B cell (primary cell): ENCODE data around the gene TUBA8. TPM values are rescaled to one million over a fixed set of nuclear protein-coding genes. Genes with fewer than 3 reads are reported as not detected.

Experiments used
- ATAC-seq: fragments of 200-7000 bp; cut with Tn5 transposase; one replicate; pipeline ENCODE4 v1.10.0; 2021; ENCODE audit warnings: low read depth, mild to moderate bottlenecking, moderate number of reproducible peaks, moderate library complexity
- CTCF ChIA-PET: fragments of 350-600 bp; sonication (Branson Sonifier 250); formaldehyde crosslinking; loops from one replicate; lab custom pipeline; 2021; ENCODE audit warnings: antibody characterized with exemption, inconsistent platforms; lab: Charles Lee
- POLR2A ChIA-PET: fragments of 350-600 bp; sonication (Branson Sonifier 250); formaldehyde crosslinking; loops from one replicate; lab custom pipeline; 2021; ENCODE audit warnings: antibody characterized with exemption; lab: Charles Lee
- DNase-seq: peaks from one replicate; pipeline ENCODE4 v3.0.0; 2013
- H2AFZ ChIP-seq: 2 replicates; pipeline ENCODE4 v1.6.1; 2012; ENCODE audit warnings: mild to moderate bottlenecking, low read depth, low read length; ENCODE audit not compliant: insufficient read depth, poor library complexity, severe bottlenecking
- H3K27ac ChIP-seq, 2 donors: 1 replicate in 1 of 2; 2 replicates in 1 of 2; pipeline ENCODE4 v1.5.1; 2012 to 2013; ENCODE audit warnings: low read length in 2 of 2, mild to moderate bottlenecking in 2 of 2, moderate library complexity in 1 of 2
- H3K27me3 ChIP-seq, 4 experiments: fragments of 200-600 bp in 1 of 4; sonication (generic) in 1 of 4; replicated peaks in 1 of 4; 1 replicate in 2 of 4; 2 replicates in 2 of 4; pipeline versions ENCODE4 v1.6.1 to v1.7.0; 2013 to 2016; ENCODE audit warnings: low read length in 3 of 4, mild to moderate bottlenecking in 2 of 4, mixed read lengths in 1 of 4, moderate library complexity in 1 of 4; ENCODE audit not compliant: insufficient read depth in 4 of 4, control insufficient read depth in 3 of 4; ENCODE audit errors: control extremely low read depth in 1 of 4
- H3K36me3 ChIP-seq, 2 experiments: replicated peaks in 1 of 2; 1 replicate in 1 of 2; 2 replicates in 1 of 2; pipeline versions ENCODE4 v1.6.1 to v1.7.1; 2013; ENCODE audit warnings: low read length in 1 of 2; ENCODE audit not compliant: insufficient read depth in 2 of 2, control insufficient read depth in 1 of 2; ENCODE audit errors: control extremely low read depth in 1 of 2, extremely low read depth in 1 of 2
- H3K4me1 ChIP-seq, 2 donors: fragments of 200-600 bp in 1 of 2; sonication (generic) in 1 of 2; 1 replicate in 1 of 2; 2 replicates in 1 of 2; pipeline versions ENCODE4 v1.5.1 to v1.6.1; 2013 to 2017; ENCODE audit warnings: low read length in 2 of 2; ENCODE audit not compliant: control insufficient read depth in 2 of 2, insufficient read depth in 2 of 2
- H3K4me2 ChIP-seq: replicated peaks from 2 replicates; pipeline ENCODE3; 2012; ENCODE audit warnings: mild to moderate bottlenecking, low read depth, low read length; ENCODE audit not compliant: poor library complexity, severe bottlenecking
- H3K4me3 ChIP-seq, 5 experiments: fragments of 200-600 bp in 1 of 5; sonication (generic) in 1 of 5; 1 replicate in 3 of 5; 2 replicates in 2 of 5; pipeline versions ENCODE4 v1.5.1 to v1.7.0; 2011 to 2016; ENCODE audit warnings: low read length in 4 of 5, mild to moderate bottlenecking in 4 of 5, low read depth in 2 of 5, control low read depth in 1 of 5, moderate library complexity in 1 of 5; ENCODE audit not compliant: insufficient read depth in 1 of 5; ENCODE audit errors: control extremely low read depth in 1 of 5, extremely low read depth in 1 of 5
- H3K79me2 ChIP-seq: fragments of 200-600 bp; sonication (generic); one replicate; pipeline ENCODE4 v1.6.0; 2016; ENCODE audit warnings: low read length; ENCODE audit not compliant: control insufficient read depth, insufficient read depth
- H3K9ac ChIP-seq: fragments of 200-600 bp; sonication (generic); 2 replicates; pipeline ENCODE4 v1.6.1; 2017; ENCODE audit warnings: mild to moderate bottlenecking, low read length, moderate library complexity
- H3K9me3 ChIP-seq, 3 donors: one replicate each; pipeline versions ENCODE4 v1.6.1 to v1.7.1; 2013; ENCODE audit warnings: low read length in 2 of 3; ENCODE audit not compliant: control insufficient read depth in 2 of 3, insufficient read depth in 1 of 3; ENCODE audit errors: control extremely low read depth in 1 of 3
- H4K20me1 ChIP-seq: 2 replicates; pipeline ENCODE4 v1.6.0; 2012; ENCODE audit warnings: mild to moderate bottlenecking, low read length; ENCODE audit not compliant: insufficient read depth, control insufficient read depth, poor library complexity, severe bottlenecking
- H3K27ac Mint-ChIP-seq: one replicate; pipeline ENCODE4 v1.8.0; 2021; ENCODE audit warnings: mixed read lengths
- H3K27me3 Mint-ChIP-seq: one replicate; pipeline ENCODE4 v1.8.0; 2021; ENCODE audit warnings: mixed read lengths
- H3K4me1 Mint-ChIP-seq: one replicate; pipeline ENCODE4 v1.8.0; 2021; ENCODE audit warnings: mixed read lengths
- H3K4me3 Mint-ChIP-seq: one replicate; pipeline ENCODE4 v1.8.0; 2021; ENCODE audit warnings: mixed read lengths
- H3K9me3 Mint-ChIP-seq: one replicate; pipeline ENCODE4 v1.8.0; 2022; ENCODE audit warnings: mixed read lengths; ENCODE audit not compliant: insufficient read depth
- EZH2 ChIP-seq: IDR thresholded peaks from 2 replicates; pipeline ENCODE4 v1.6.1; 2012; ENCODE audit warnings: borderline replicate concordance, low read depth, mild to moderate bottlenecking, moderate library complexity, low read length; ENCODE audit not compliant: insufficient read depth, poor library complexity, severe bottlenecking
- WGBS: methylation state at CpG from one replicate; pipeline ENCODE4 v1.1.5; 2013; ENCODE audit warnings: missing lambda C conversion rate; ENCODE audit not compliant: insufficient coverage; 5-methylcytosine and 5-hydroxymethylcytosine counted together
- intact Hi-C: fragments of 100-400 bp; cut with micrococcal nuclease; formaldehyde crosslinking; loops from one replicate; pipeline ENCODE4 v1.10.0; 2022
- polyA plus RNA-seq: library from polyadenylated mRNA; depleted of rRNA; stranded (reverse); fragments of >200 nt; gene quantifications from 2 replicates; pipeline ENCODE4 v1.2.3, GENCODE V29; 2012
- total RNA-seq, 2 donors: library from RNA; stranded (reverse); fragments of 120-200 nt in 1 of 2; gene quantifications; 1 replicate in 1 of 2; 2 replicates in 1 of 2; pipeline versions ENCODE4 v1.2.3 to v1.2.4, GENCODE V29; 2013 to 2022
- TF ChIP-seq, protein P1 (sequence below): fragments of 200-600 bp; IDR thresholded peaks from one replicate; pipeline ENCODE4 v1.8.0; 2022; ENCODE audit warnings: antibody characterized with exemption, mild to moderate bottlenecking

Gene TUBA8
- total and polyA plus RNA-seq, 2 donors (not counting 1 experiment from before 2014, with no cell fraction given) = 1.8 to 3.4 TPM

GRCh38 chr22:18101536-18101935, 9.1 kb upstream of the TUBA8 start:
- no peak overlapping the region for H3K27ac Mint-ChIP-seq
- no peaks in the 10 kb centered on the region for H3K9me3 Mint-ChIP-seq
- POLR2A ChIA-PET = no interaction called here
- Histone ChIP-seq H4K20me1 (no peaks in the 10 kb centered on the region), H3K9me3 (peaks cover 0 to 9% (median 6%) of the 10 kb centered on the region in 3 donors), H3K27ac (no peak overlapping the region), H3K4me2 (no peak overlapping the region), H3K4me1 (peaks cover 0 to 12% of the 10 kb centered on the region in 2 donors), H3K36me3 (peaks cover 2 to 3% of the 10 kb centered on the region in 2 experiments), H3K27me3 (no peaks in the 10 kb centered on the region), H3K79me2 (no peaks in the 10 kb centered on the region), H2AFZ (no peak overlapping the region), H3K9ac (no peak overlapping the region), H3K4me3 (no peak overlapping the region)
- H3K27me3 Mint-ChIP-seq = no peaks in the 10 kb centered on the region
- peaks cover 13% of the 10 kb centered on the region for H3K4me1 Mint-ChIP-seq
- ATAC-seq (no peak), DNase-seq (no peak)
- CTCF ChIA-PET = interaction anchor here (0.7 to 1.7 kb wide), 2 partner anchors 255 to 272 kb away, joined by 3 to 5 read pairs; no protein-coding TSS in a partner anchor
- no peak overlapping the region for H3K4me3 Mint-ChIP-seq
- TF ChIP-seq EZH2 = no peak
- TF ChIP-seq, protein P1, sequence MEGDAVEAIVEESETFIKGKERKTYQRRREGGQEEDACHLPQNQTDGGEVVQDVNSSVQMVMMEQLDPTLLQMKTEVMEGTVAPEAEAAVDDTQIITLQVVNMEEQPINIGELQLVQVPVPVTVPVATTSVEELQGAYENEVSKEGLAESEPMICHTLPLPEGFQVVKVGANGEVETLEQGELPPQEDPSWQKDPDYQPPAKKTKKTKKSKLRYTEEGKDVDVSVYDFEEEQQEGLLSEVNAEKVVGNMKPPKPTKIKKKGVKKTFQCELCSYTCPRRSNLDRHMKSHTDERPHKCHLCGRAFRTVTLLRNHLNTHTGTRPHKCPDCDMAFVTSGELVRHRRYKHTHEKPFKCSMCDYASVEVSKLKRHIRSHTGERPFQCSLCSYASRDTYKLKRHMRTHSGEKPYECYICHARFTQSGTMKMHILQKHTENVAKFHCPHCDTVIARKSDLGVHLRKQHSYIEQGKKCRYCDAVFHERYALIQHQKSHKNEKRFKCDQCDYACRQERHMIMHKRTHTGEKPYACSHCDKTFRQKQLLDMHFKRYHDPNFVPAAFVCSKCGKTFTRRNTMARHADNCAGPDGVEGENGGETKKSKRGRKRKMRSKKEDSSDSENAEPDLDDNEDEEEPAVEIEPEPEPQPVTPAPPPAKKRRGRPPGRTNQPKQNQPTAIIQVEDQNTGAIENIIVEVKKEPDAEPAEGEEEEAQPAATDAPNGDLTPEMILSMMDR = no peak
- whole genome bisulfite sequencing = 93% methylated on average over 3 of the region's 4 CpGs
- intact Hi-C loops = no loop called here

GRCh38 chr22:18103527-18104269, 6.9 kb upstream of the TUBA8 start:
- Mint-ChIP-seq H3K27ac (no peak overlapping the region), H3K4me3 (no peak overlapping the region), H3K4me1 (peaks cover 12% of the 10 kb centered on the region), H3K9me3 (no peaks in the 10 kb centered on the region), H3K27me3 (no peaks in the 10 kb centered on the region)
- Histone ChIP-seq H3K4me3 (no peak overlapping the region), H3K4me2 (no peak overlapping the region), H3K4me1 (peaks cover 0 to 12% of the 10 kb centered on the region in 2 donors), H4K20me1 (no peaks in the 10 kb centered on the region), H3K9me3 (peaks cover 0 to 18% (median 12%) of the 10 kb centered on the region in 3 donors), H3K79me2 (no peaks in the 10 kb centered on the region), H3K27me3 (peaks cover 0 to 3% (median 0%) of the 10 kb centered on the region in 4 experiments), H3K36me3 (peaks cover 2 to 3% of the 10 kb centered on the region in 2 experiments), H3K9ac (no peak overlapping the region), H2AFZ (no peak overlapping the region), H3K27ac (no peak overlapping the region)
- DNase-seq (no peak), ATAC-seq (no peak)
- no peak for TF ChIP-seq EZH2
- TF ChIP-seq, protein P1 = no peak
- 78% methylated on average over 11 of the region's 14 CpGs for WGBS
- intact Hi-C loops = no loop called here
- ChIA-PET POLR2A (no interaction called here), CTCF (no interaction called here)
